Measurements from ENCODE around the gene RNF208. TPM values are rescaled to one million over a fixed set of nuclear protein-coding genes. Genes with fewer than 3 reads are reported as not detected.

The RNF208 gene
- total and polyA plus RNA-seq, 9 of the 15 experiments (the other 6 are each of a cell fraction or from before 2014, with no cell fraction given), result 0.15 to 6.9 (median 0.50) TPM; not detected in 2

DNA sequence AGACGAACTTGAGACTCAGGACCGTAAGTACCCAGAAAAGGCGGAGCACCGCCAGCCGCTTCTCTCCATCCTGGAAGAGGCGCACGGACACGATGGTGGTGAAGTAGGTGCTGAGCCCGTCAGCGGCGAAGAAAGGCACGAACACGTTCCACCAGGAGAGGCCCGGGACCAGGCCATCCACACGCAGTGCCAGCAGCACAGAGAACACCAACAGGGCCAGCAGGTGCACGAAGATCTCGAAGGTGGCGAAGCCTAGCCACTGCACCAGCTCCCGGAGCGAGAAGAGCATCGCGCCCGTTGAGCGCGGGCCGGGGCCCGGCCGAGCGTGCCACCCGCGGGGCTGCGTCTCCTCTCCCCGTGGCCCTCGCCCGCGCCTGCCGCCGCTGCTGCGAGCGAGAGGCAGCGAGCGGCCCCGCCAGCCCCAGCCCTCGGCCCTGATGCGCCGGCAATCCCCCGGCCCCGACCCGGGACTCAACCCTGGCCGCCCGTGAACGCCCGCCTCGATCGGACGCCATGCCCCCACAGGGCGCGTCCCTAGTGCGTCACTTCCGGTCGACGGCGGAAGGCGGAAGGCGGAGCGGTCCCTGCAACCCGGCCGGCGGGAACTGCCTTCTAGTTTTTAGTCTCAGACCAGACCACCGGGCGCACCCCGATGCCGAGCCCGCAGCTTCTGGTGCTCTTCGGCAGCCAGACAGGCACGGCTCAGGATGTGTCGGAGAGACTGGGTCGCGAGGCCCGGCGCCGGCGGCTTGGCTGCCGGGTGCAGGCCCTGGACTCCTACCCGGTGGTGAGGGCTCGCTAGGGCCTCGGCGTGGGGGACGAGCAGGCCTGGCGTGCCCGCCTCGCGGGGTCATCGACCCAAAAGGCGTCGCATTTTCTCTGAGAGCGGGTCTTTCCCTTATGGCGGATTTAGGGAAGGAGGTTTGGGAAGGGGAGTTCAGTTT is 16.6 kb downstream of the RNF208 start, which contains the start of the genes NDOR1 and TMEM203 (continued):
- TF ChIP-seq, protein P1, sequence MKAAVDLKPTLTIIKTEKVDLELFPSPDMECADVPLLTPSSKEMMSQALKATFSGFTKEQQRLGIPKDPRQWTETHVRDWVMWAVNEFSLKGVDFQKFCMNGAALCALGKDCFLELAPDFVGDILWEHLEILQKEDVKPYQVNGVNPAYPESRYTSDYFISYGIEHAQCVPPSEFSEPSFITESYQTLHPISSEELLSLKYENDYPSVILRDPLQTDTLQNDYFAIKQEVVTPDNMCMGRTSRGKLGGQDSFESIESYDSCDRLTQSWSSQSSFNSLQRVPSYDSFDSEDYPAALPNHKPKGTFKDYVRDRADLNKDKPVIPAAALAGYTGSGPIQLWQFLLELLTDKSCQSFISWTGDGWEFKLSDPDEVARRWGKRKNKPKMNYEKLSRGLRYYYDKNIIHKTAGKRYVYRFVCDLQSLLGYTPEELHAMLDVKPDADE (conservative IDR thresholded peaks at IDR 0.05; ENCODE audit: control insufficient read depth, low read depth, low read length), result peak; percentile 80; the same call in 1 of the 2 replicates
- TF ChIP-seq, protein P2, sequence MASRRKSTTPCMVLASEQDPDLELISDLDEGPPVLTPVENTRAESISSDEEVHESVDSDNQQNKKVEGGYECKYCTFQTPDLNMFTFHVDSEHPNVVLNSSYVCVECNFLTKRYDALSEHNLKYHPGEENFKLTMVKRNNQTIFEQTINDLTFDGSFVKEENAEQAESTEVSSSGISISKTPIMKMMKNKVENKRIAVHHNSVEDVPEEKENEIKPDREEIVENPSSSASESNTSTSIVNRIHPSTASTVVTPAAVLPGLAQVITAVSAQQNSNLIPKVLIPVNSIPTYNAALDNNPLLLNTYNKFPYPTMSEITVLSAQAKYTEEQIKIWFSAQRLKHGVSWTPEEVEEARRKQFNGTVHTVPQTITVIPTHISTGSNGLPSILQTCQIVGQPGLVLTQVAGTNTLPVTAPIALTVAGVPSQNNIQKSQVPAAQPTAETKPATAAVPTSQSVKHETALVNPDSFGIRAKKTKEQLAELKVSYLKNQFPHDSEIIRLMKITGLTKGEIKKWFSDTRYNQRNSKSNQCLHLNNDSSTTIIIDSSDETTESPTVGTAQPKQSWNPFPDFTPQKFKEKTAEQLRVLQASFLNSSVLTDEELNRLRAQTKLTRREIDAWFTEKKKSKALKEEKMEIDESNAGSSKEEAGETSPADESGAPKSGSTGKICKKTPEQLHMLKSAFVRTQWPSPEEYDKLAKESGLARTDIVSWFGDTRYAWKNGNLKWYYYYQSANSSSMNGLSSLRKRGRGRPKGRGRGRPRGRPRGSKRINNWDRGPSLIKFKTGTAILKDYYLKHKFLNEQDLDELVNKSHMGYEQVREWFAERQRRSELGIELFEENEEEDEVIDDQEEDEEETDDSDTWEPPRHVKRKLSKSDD (conservative IDR thresholded peaks at IDR 0.05; ENCODE audit: low read length), result 0 out of 2 replicates have a peak, but pooled peaks have one; percentile 51
- peak in 1 of 2 experiments; percentile 46; a peak in 1 of 4 replicates for TF ChIP-seq FOXK2 (conservative IDR thresholded peaks at IDR 0.05 in 1 of 2, IDR thresholded peaks at IDR 0.05 in 1 of 2; ENCODE audit: low read depth in 2 of 2)
- TF ChIP-seq, protein P3, sequence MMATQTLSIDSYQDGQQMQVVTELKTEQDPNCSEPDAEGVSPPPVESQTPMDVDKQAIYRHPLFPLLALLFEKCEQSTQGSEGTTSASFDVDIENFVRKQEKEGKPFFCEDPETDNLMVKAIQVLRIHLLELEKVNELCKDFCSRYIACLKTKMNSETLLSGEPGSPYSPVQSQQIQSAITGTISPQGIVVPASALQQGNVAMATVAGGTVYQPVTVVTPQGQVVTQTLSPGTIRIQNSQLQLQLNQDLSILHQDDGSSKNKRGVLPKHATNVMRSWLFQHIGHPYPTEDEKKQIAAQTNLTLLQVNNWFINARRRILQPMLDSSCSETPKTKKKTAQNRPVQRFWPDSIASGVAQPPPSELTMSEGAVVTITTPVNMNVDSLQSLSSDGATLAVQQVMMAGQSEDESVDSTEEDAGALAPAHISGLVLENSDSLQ (IDR thresholded peaks at IDR 0.05), result no peak
- TF ChIP-seq SRSF7 (optimal IDR thresholded peaks at IDR 0.05; ENCODE audit: low read depth, low read length), result no peak
- peak in 1 of 2 experiments; percentile 90; a peak in 2 of 4 replicates for TF ChIP-seq KDM4B (IDR thresholded peaks at IDR 0.05; ENCODE audit: borderline replicate concordance in 2 of 2, low read depth in 1 of 2)
- peak; percentile 99 for TF ChIP-seq GABPA (tag; conservative IDR thresholded peaks at IDR 0.05; ENCODE audit: low read depth)
- TF ChIP-seq, protein P4, sequence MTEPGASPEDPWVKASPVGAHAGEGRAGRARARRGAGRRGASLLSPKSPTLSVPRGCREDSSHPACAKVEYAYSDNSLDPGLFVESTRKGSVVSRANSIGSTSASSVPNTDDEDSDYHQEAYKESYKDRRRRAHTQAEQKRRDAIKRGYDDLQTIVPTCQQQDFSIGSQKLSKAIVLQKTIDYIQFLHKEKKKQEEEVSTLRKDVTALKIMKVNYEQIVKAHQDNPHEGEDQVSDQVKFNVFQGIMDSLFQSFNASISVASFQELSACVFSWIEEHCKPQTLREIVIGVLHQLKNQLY (CRISPR knock-in tag; conservative IDR thresholded peaks at IDR 0.05), result peak in 1 of 2 experiments; percentile 74; a peak in 1 of 4 replicates
- TF ChIP-seq HNRNPK (IDR thresholded peaks at IDR 0.05; ENCODE audit: low read depth, low read length, poor library complexity, severe bottlenecking), result no peak
- TF ChIP-seq DIDO1 (tag; IDR thresholded peaks at IDR 0.05; ENCODE audit: low read depth), result peak; percentile 85
- 0 out of 2 replicates have a peak, but pooled peaks have one; percentile 22 for TF ChIP-seq RNF2 (IDR thresholded peaks at IDR 0.05)
- TF ChIP-seq ZNF316 (IDR thresholded peaks at IDR 0.05), result no peak
- TF ChIP-seq, protein P5, sequence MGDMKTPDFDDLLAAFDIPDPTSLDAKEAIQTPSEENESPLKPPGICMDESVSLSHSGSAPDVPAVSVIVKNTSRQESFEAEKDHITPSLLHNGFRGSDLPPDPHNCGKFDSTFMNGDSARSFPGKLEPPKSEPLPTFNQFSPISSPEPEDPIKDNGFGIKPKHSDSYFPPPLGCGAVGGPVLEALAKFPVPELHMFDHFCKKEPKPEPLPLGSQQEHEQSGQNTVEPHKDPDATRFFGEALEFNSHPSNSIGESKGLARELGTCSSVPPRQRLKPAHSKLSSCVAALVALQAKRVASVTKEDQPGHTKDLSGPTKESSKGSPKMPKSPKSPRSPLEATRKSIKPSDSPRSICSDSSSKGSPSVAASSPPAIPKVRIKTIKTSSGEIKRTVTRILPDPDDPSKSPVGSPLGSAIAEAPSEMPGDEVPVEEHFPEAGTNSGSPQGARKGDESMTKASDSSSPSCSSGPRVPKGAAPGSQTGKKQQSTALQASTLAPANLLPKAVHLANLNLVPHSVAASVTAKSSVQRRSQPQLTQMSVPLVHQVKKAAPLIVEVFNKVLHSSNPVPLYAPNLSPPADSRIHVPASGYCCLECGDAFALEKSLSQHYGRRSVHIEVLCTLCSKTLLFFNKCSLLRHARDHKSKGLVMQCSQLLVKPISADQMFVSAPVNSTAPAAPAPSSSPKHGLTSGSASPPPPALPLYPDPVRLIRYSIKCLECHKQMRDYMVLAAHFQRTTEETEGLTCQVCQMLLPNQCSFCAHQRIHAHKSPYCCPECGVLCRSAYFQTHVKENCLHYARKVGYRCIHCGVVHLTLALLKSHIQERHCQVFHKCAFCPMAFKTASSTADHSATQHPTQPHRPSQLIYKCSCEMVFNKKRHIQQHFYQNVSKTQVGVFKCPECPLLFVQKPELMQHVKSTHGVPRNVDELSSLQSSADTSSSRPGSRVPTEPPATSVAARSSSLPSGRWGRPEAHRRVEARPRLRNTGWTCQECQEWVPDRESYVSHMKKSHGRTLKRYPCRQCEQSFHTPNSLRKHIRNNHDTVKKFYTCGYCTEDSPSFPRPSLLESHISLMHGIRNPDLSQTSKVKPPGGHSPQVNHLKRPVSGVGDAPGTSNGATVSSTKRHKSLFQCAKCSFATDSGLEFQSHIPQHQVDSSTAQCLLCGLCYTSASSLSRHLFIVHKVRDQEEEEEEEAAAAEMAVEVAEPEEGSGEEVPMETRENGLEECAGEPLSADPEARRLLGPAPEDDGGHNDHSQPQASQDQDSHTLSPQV (IDR thresholded peaks at IDR 0.05), result 0 out of 2 replicates have a peak, but pooled peaks have one; percentile 30

Measured in K562 (cell line).